IMR-90 (cell line): Measurements from ENCODE around the gene AFM. TPM values are rescaled to one million over a fixed set of nuclear protein-coding genes. Genes with fewer than 3 reads are reported as not detected.

Source experiments
- ATAC-seq: fragments of 200-7000 bp; cut with Tn5 transposase; 2 replicates; pipeline ENCODE4 v1.9.1; 2020; ENCODE audit warnings: low read depth, mild to moderate bottlenecking, moderate library complexity
- BruUV-seq: library from RNA; stranded (reverse); fragments of 400-500 nt; replicated peaks from 2 replicates; lab custom pipeline; 2021; lab: Mats Ljungman, UMichigan
- CTCF ChIA-PET: fragments of 300-600 bp; formaldehyde crosslinking; extraction: SDS; loops from one replicate; lab custom pipeline; 2021; ENCODE audit warnings: antibody characterized with exemption; lab: Yijun Ruan, JAX
- POLR2A ChIA-PET: fragments of 300-600 bp; sonication (Branson Sonifier 250); formaldehyde crosslinking; loops from one replicate; lab custom pipeline; 2022; ENCODE audit warnings: antibody characterized with exemption; ENCODE audit not compliant: unreplicated experiment; lab: Charles Lee
- DNase-seq: peaks from one replicate; pipeline ENCODE4 v3.0.0; 2013
- H2AFZ ChIP-seq: replicated peaks from 2 replicates; pipeline ENCODE3; 2013; ENCODE audit warnings: low read length, mild to moderate bottlenecking; ENCODE audit not compliant: poor library complexity
- H2AK5ac ChIP-seq: 2 replicates; pipeline ENCODE4 v1.6.1; 2013; ENCODE audit warnings: low read depth, low read length, inconsistent platforms
- H2AK9ac ChIP-seq: replicated peaks from 2 replicates; pipeline ENCODE3; 2013; ENCODE audit warnings: mild to moderate bottlenecking, low read depth, low read length, moderate library complexity; ENCODE audit not compliant: poor library complexity
- H2BK120ac ChIP-seq: 2 replicates; pipeline ENCODE4 v1.6.1; 2013; ENCODE audit warnings: low read depth, low read length, inconsistent platforms
- H2BK15ac ChIP-seq: 3 replicates; pipeline ENCODE4 v1.6.1; 2013; ENCODE audit warnings: low read depth, low read length, inconsistent platforms
- H2BK20ac ChIP-seq: 2 replicates; pipeline ENCODE4 v1.6.1; 2013; ENCODE audit warnings: low read depth, mild to moderate bottlenecking, inconsistent platforms, low read length, moderate library complexity
- H2BK5ac ChIP-seq: 2 replicates; pipeline ENCODE4 v1.6.1; 2013; ENCODE audit warnings: mild to moderate bottlenecking, low read depth, low read length, inconsistent platforms; ENCODE audit not compliant: poor library complexity, severe bottlenecking
- H3K14ac ChIP-seq: replicated peaks from 2 replicates; pipeline ENCODE4 v1.6.1; 2013; ENCODE audit warnings: low read depth, low read length, inconsistent platforms
- H3K18ac ChIP-seq: 2 replicates; pipeline ENCODE4 v1.6.1; 2013; ENCODE audit warnings: low read depth, low read length, control low read depth
- H3K23ac ChIP-seq: 2 replicates; pipeline ENCODE4 v1.6.1; 2013; ENCODE audit warnings: low read depth, low read length, inconsistent platforms
- H3K27ac ChIP-seq: 2 replicates; pipeline ENCODE4 v1.5.1; 2013; ENCODE audit warnings: mild to moderate bottlenecking, control low read depth, low read length; ENCODE audit not compliant: insufficient read depth
- H3K27me3 ChIP-seq: 2 replicates; pipeline ENCODE4 v1.6.1; 2013; ENCODE audit warnings: low read length; ENCODE audit not compliant: control insufficient read depth, insufficient read depth
- H3K36me3 ChIP-seq: 2 replicates; pipeline ENCODE4 v1.6.1; 2013; ENCODE audit warnings: low read length, mixed read lengths; ENCODE audit not compliant: control insufficient read depth, insufficient read depth
- H3K4ac ChIP-seq: 2 replicates; pipeline ENCODE4 v1.6.1; 2013; ENCODE audit warnings: low read depth, low read length, inconsistent platforms
- H3K4me1 ChIP-seq: 2 replicates; pipeline ENCODE4 v1.6.1; 2013; ENCODE audit warnings: low read length, mixed read lengths; ENCODE audit not compliant: control insufficient read depth, insufficient read depth
- H3K4me2 ChIP-seq: 2 replicates; pipeline ENCODE4 v1.6.1; 2013; ENCODE audit warnings: low read depth, mild to moderate bottlenecking, control low read depth, low read length, moderate library complexity
- H3K4me3 ChIP-seq: 2 replicates; pipeline ENCODE4 v1.5.1; 2013; ENCODE audit warnings: low read depth, mild to moderate bottlenecking, control low read depth, low read length, moderate library complexity; ENCODE audit not compliant: insufficient read depth
- H3K56ac ChIP-seq: 2 replicates; pipeline ENCODE4 v1.6.1; 2013; ENCODE audit warnings: low read length, inconsistent platforms; ENCODE audit not compliant: insufficient read depth; ENCODE audit errors: extremely low read depth
- H3K79me1 ChIP-seq, 2 experiments: 2 replicates each; pipeline ENCODE4 v1.6.1; 2013; ENCODE audit warnings: low read length in 2 of 2, inconsistent platforms in 1 of 2, low read depth in 1 of 2
- H3K9ac ChIP-seq: 2 replicates; pipeline ENCODE4 v1.6.1; 2013; ENCODE audit warnings: low read depth, low read length, control low read depth
- H3K9me1 ChIP-seq: 2 replicates; pipeline ENCODE4 v1.6.1; 2013; ENCODE audit warnings: low read length, inconsistent platforms; ENCODE audit not compliant: insufficient read depth
- H3K9me3 ChIP-seq: 2 replicates; pipeline ENCODE4 v1.6.1; 2013; ENCODE audit warnings: low read length; ENCODE audit not compliant: control insufficient read depth, insufficient read depth
- H4K20me1 ChIP-seq: 2 replicates; pipeline ENCODE4 v1.6.1; 2013; ENCODE audit warnings: low read length, inconsistent platforms; ENCODE audit not compliant: insufficient read depth
- H4K5ac ChIP-seq: 2 replicates; pipeline ENCODE4 v1.6.1; 2013; ENCODE audit warnings: mild to moderate bottlenecking, low read depth, low read length, control low read depth
- H4K8ac ChIP-seq, 2 experiments: 2 replicates each; pipeline ENCODE4 v1.6.1; 2013; ENCODE audit warnings: low read depth in 2 of 2, low read length in 2 of 2, control low read depth in 1 of 2, inconsistent platforms in 1 of 2
- H4K91ac ChIP-seq: 2 replicates; pipeline ENCODE4 v1.6.1; 2013; ENCODE audit warnings: low read depth, low read length, inconsistent platforms; ENCODE audit not compliant: insufficient read depth
- BHLHE40 ChIP-seq: fragments of 150-350 bp; IDR thresholded peaks from 2 replicates; pipeline ENCODE4 v1.6.1; 2016; ENCODE audit warnings: mild to moderate bottlenecking, low read depth, low read length
- CEBPB ChIP-seq: IDR thresholded peaks from 2 replicates; pipeline ENCODE4 v1.6.1; 2012; ENCODE audit warnings: low read depth, low read length, improper control_type of control experiment
- CHD1 ChIP-seq: IDR thresholded peaks from 2 replicates; pipeline ENCODE4 v1.6.1; 2012; ENCODE audit warnings: low read depth, low read length, improper control_type of control experiment
- CTCF ChIP-seq: conservative IDR thresholded peaks from 2 replicates; pipeline ENCODE4 v1.5.1; 2012; ENCODE audit warnings: mild to moderate bottlenecking, low read depth, low read length, improper control_type of control experiment
- ELK1 ChIP-seq: fragments of 150-350 bp; IDR thresholded peaks from 2 replicates; pipeline ENCODE4 v1.6.1; 2016; ENCODE audit warnings: low read depth, mild to moderate bottlenecking, low read length, moderate library complexity, borderline replicate concordance
- FOS ChIP-seq: fragments of 150-350 bp; IDR thresholded peaks from 2 replicates; pipeline ENCODE4 v1.6.1; 2016; ENCODE audit warnings: low read depth, low read length
- MAFK ChIP-seq: IDR thresholded peaks from 2 replicates; pipeline ENCODE4 v1.6.1; 2012; ENCODE audit warnings: low read depth, low read length, improper control_type of control experiment
- MXI1 ChIP-seq: IDR thresholded peaks from 2 replicates; pipeline ENCODE4 v1.6.1; 2012; ENCODE audit warnings: low read depth, mild to moderate bottlenecking, low read length, moderate library complexity, borderline replicate concordance
- NFE2L2 ChIP-seq: fragments of 150-350 bp; IDR thresholded peaks from 2 replicates; pipeline ENCODE4 v1.6.1; 2016; ENCODE audit warnings: low read depth, mild to moderate bottlenecking, low read length
- POLR2A ChIP-seq: IDR thresholded peaks from 2 replicates; pipeline ENCODE4 v1.6.1; 2012; ENCODE audit warnings: mild to moderate bottlenecking, low read depth, low read length
- RAD21 ChIP-seq: IDR thresholded peaks from 2 replicates; pipeline ENCODE4 v1.6.1; 2012; ENCODE audit warnings: low read length, improper control_type of control experiment
- RCOR1 ChIP-seq: IDR thresholded peaks from 2 replicates; pipeline ENCODE4 v1.6.1; 2012; ENCODE audit warnings: mild to moderate bottlenecking, low read length, improper control_type of control experiment; ENCODE audit not compliant: insufficient replicate concordance
- RFX5 ChIP-seq: IDR thresholded peaks from 2 replicates; pipeline ENCODE4 v1.8.0; 2012; ENCODE audit warnings: low read depth, mild to moderate bottlenecking, low read length, moderate library complexity
- SMC3 ChIP-seq: fragments of 150-350 bp; IDR thresholded peaks from 2 replicates; pipeline ENCODE4 v1.6.1; 2016; ENCODE audit warnings: low read depth, mild to moderate bottlenecking, antibody characterized with exemption, low read length, moderate library complexity
- WGBS, 2 experiments: methylation state at CpG; one replicate each; pipeline versions ENCODE4 v1.1.5 to v1.1.7; 2013; ENCODE audit warnings: missing lambda C conversion rate in 2 of 2; ENCODE audit not compliant: insufficient read length in 1 of 2; ENCODE audit errors: extremely low coverage in 2 of 2; 5-methylcytosine and 5-hydroxymethylcytosine counted together
- dilution Hi-C: fragments of 300-500 bp; cut with HindIII; formaldehyde crosslinking; loops from one replicate; pipeline ENCODE4 v1.14.3; 2018; ENCODE audit warnings: low sequenced_read_pairs; ENCODE audit not compliant: unreplicated experiment
- in situ Hi-C: fragments of 300-500 bp; cut with MboI; formaldehyde crosslinking; loops from 3 replicates; pipeline ENCODE4 v1.14.3; 2019; ENCODE audit warnings: low sequenced_read_pairs, inconsistent platforms, mixed read lengths
- intact Hi-C: fragments of 100-400 bp; cut with micrococcal nuclease; formaldehyde crosslinking; loops from 2 replicates; pipeline ENCODE4 v1.10.0; 2022
- polyA plus RNA-seq, 3 experiments: library from polyadenylated mRNA; depleted of rRNA; stranded (reverse); fragments of >200 nt; gene quantifications; 2 replicates each; pipeline ENCODE4 v1.2.3, GENCODE V29; 2012; ENCODE audit warnings: low replicate concordance in 1 of 3
- total RNA-seq: library from RNA; depleted of rRNA; stranded (reverse); fragments of >200 nt; gene quantifications from 2 replicates; pipeline ENCODE4 v1.2.3, GENCODE V29; 2012

AFM gene
- total and polyA plus RNA-seq, 2 of the 4 experiments (the other 2 are of a cell fraction), result not detected

DNA sequence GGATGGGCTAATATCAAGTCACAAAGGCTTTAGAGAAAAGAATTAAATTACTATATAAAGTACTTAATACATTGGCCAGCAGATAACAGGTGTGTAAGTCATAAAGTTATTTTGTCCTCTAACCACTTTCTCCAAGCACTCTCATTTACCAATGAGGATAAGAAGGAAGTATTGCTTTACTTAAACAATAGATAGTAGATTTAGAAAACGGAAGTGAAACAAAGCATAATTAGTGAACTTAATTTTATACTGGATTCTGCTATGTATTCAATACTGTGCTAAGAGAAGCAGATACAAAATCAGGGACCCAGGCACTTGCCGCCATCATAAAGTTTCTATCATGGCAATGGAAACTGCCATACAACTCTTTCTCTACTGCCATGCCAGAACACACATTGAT lies 24.0 kb downstream of the AFM start:
- Histone ChIP-seq H3K4ac (no peak overlapping the region), H3K56ac (no peak overlapping the region), H3K9ac (no peak overlapping the region), H2BK5ac (no peak overlapping the region), H3K18ac (no peak overlapping the region), H2AK5ac (no peak overlapping the region), H2BK15ac (no peak overlapping the region), H3K79me1 (no peaks in the 10 kb centered on the region), H4K20me1 (no peaks in the 10 kb centered on the region), H4K91ac (no peak overlapping the region), H2AFZ (no peak overlapping the region), H3K9me3 (no peaks in the 10 kb centered on the region), H2BK120ac (no peak overlapping the region), H4K5ac (no peak overlapping the region), H3K14ac (no peak overlapping the region), H4K8ac (no peak overlapping the region), H3K9me1 (no peaks in the 10 kb centered on the region), H3K4me1 (no peaks in the 10 kb centered on the region), H3K36me3 (no peaks in the 10 kb centered on the region), H2BK20ac (no peak overlapping the region), H3K4me2 (no peak overlapping the region), H3K27ac (no peak overlapping the region), H3K23ac (no peak overlapping the region), H2AK9ac (no peak overlapping the region), H3K4me3 (no peak overlapping the region), H3K27me3 (no peaks in the 10 kb centered on the region; the same call in 1 of the 2 replicates)
- DNase-seq, result no peak
- TF ChIP-seq BHLHE40, result no peak
- TF ChIP-seq RCOR1, result no peak
- no peak for TF ChIP-seq NFE2L2
- TF ChIP-seq CTCF, result no peak
- no peak for TF ChIP-seq SMC3
- no peak for TF ChIP-seq RFX5
- TF ChIP-seq FOS, result no peak
- TF ChIP-seq RAD21, result no peak
- TF ChIP-seq ELK1, result no peak
- TF ChIP-seq POLR2A, result no peak
- no peak for TF ChIP-seq MAFK
- no peak for TF ChIP-seq CEBPB
- no peak for TF ChIP-seq MXI1
- no peak for TF ChIP-seq CHD1
- in situ Hi-C loops (no loop called here), intact Hi-C loops (no loop called here), dilution Hi-C loops (no loop called here)
- ChIA-PET CTCF (no interaction called here), POLR2A (no interaction called here)
- no peak for ATAC-seq
- no TSS peak for BruUV-seq
- no CpG with 5 or more reads among the region's 2 CpGs for WGBS, 2 experiments
